ENCODE data around the gene SURF2. TPM values are rescaled to one million over a fixed set of nuclear protein-coding genes. Genes with fewer than 3 reads are reported as not detected.
"Not testable (repeated sequence)": the region's sequence is repeated elsewhere in the genome, so short reads cannot be mapped to it uniquely, and the experiment has no call there.

SURF2 gene
- total RNA-seq (10 to 100 TPM; 11.8 to 16.2 TPM), polyA plus RNA-seq (ENCODE audit: insufficient read length in 6 of 6) (10 to 100 TPM; 14.9 to 23.0 (median 16.8) TPM)
- long read RNA-seq, donor 1, transcript SURF2-201 (6 exons, 842 nt): major isoform, 12 of 18 reads
- long read RNA-seq, donor 1, partial matches to known transcripts: 6 of 18 reads
- long read RNA-seq, donor 1, other reads (novel, unspliced or antisense): 0 of 18 reads
- long read RNA-seq, donor 2, transcript SURF2-201 (6 exons, 842 nt): major isoform, 8 of 93 reads
- long read RNA-seq, donor 2, partial matches to known transcripts: 26 of 93 reads
- long read RNA-seq, donor 2, other reads (novel, unspliced or antisense): 59 of 93 reads
- long read RNA-seq, donor 3, transcript SURF2-201 (6 exons, 842 nt): major isoform, 12 of 46 reads
- long read RNA-seq, donor 3, partial matches to known transcripts: 34 of 46 reads
- long read RNA-seq, donor 3, other reads (novel, unspliced or antisense): 0 of 46 reads
- long read RNA-seq, donor 4, transcript SURF2-201 (6 exons, 842 nt): major isoform, 19 of 26 reads
- long read RNA-seq, donor 4, partial matches to known transcripts: 1 of 26 reads
- long read RNA-seq, donor 4, other reads (novel, unspliced or antisense): 6 of 26 reads
- long read RNA-seq, donor 5, transcript SURF2-201 (6 exons, 842 nt): major isoform, 7 of 62 reads
- long read RNA-seq, donor 5, partial matches to known transcripts: 55 of 62 reads
- long read RNA-seq, donor 5, other reads (novel, unspliced or antisense): 0 of 62 reads
- long read RNA-seq, donor 6, transcript SURF2-201 (6 exons, 842 nt): major isoform, 7 of 26 reads
- long read RNA-seq, donor 6, partial matches to known transcripts: 19 of 26 reads
- long read RNA-seq, donor 6, other reads (novel, unspliced or antisense): 0 of 26 reads
- long read RNA-seq, donor 7, partial matches to known transcripts: 0 of 4 reads
- long read RNA-seq, donor 7, other reads (novel, unspliced or antisense): 0 of 4 reads
- long read RNA-seq, donor 8, transcript SURF2-201 (6 exons, 842 nt): major isoform, 15 of 103 reads
- long read RNA-seq, donor 8, partial matches to known transcripts: 88 of 103 reads
- long read RNA-seq, donor 8, other reads (novel, unspliced or antisense): 0 of 103 reads
- long read RNA-seq, donor 9: 0 reads
- long read RNA-seq, donor 10, transcript SURF2-201 (6 exons, 842 nt): major isoform, 26 of 39 reads
- long read RNA-seq, donor 10, partial matches to known transcripts: 1 of 39 reads
- long read RNA-seq, donor 10, other reads (novel, unspliced or antisense): 12 of 39 reads
- long read RNA-seq, donor 11, transcript SURF2-201 (6 exons, 842 nt): major isoform, 15 of 60 reads
- long read RNA-seq, donor 11, partial matches to known transcripts: 45 of 60 reads
- long read RNA-seq, donor 11, other reads (novel, unspliced or antisense): 0 of 60 reads
- long read RNA-seq, donor 12, transcript SURF2-201 (6 exons, 842 nt): major isoform, 14 of 84 reads
- long read RNA-seq, donor 12, partial matches to known transcripts: 16 of 84 reads
- long read RNA-seq, donor 12, other reads (novel, unspliced or antisense): 54 of 84 reads

DNA sequence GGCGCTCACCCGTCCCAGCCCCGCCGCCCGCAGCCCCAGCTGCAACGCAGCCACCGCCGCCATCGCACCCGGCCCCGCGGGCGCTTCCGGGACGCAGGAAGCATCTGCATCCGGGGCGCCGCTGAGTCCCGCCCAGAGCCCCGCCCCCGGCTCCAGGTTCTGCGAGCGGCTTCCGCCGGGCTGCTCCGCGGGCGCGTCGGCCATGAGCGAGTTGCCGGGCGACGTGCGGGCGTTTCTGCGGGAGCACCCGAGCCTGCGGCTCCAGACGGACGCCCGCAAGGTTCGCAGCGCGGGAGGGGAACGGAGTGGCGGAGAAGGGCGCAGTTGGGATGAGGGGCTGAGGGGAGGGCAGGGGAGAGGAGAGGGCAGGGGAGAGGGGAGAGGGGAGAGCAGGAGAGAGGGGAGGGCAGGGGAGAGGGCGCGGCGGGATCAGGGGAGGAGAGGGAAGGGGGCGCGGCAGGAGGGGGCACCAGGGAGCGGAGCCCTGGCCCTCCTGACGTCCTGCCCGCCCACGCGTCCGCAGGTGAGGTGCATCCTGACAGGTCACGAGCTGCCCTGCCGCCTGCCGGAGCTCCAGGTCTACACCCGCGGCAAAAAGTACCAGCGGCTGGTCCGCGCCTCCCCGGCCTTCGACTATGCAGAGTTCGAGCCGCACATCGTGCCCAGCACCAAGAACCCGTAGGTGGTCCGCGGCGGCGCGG lies at the start of gene SURF2, which contains the start of gene SURF1:
TSS of gene SURF2 (plus strand) at position 160 of the 701 bp plus-strand sequence. CDS start at position 203, 43 bp downstream.
TSS of gene SURF1 (minus strand) at position 97 of the 701 bp plus-strand sequence. CDS start at position 63, 34 bp downstream.
- H3K36me3 ChIP-seq: peaks cover 0 to 48% of the 10 kb centered on the region in 2 donors
- no peaks in the 10 kb centered on the region for H3K9me3 ChIP-seq
- ATAC-seq: peak; percentile 95
- peak; percentile 73 to 99 (median 88) for DNase-seq
- H3K4me3 ChIP-seq: peak within 1 kb of the TSS; percentile 74 to 87
- TF ChIP-seq, protein P1, sequence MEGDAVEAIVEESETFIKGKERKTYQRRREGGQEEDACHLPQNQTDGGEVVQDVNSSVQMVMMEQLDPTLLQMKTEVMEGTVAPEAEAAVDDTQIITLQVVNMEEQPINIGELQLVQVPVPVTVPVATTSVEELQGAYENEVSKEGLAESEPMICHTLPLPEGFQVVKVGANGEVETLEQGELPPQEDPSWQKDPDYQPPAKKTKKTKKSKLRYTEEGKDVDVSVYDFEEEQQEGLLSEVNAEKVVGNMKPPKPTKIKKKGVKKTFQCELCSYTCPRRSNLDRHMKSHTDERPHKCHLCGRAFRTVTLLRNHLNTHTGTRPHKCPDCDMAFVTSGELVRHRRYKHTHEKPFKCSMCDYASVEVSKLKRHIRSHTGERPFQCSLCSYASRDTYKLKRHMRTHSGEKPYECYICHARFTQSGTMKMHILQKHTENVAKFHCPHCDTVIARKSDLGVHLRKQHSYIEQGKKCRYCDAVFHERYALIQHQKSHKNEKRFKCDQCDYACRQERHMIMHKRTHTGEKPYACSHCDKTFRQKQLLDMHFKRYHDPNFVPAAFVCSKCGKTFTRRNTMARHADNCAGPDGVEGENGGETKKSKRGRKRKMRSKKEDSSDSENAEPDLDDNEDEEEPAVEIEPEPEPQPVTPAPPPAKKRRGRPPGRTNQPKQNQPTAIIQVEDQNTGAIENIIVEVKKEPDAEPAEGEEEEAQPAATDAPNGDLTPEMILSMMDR (IDR thresholded peaks at IDR 0.05): no peak
- no peaks in the 10 kb centered on the region for H3K27me3 ChIP-seq
- intact Hi-C loops (cut with DNase I): no loop called here
- H3K27ac ChIP-seq: peak within 1 kb of the TSS; percentile 33 to 84
- H3K4me1 ChIP-seq: peaks cover 20 to 39% of the 10 kb centered on the region in 2 donors

DNA sequence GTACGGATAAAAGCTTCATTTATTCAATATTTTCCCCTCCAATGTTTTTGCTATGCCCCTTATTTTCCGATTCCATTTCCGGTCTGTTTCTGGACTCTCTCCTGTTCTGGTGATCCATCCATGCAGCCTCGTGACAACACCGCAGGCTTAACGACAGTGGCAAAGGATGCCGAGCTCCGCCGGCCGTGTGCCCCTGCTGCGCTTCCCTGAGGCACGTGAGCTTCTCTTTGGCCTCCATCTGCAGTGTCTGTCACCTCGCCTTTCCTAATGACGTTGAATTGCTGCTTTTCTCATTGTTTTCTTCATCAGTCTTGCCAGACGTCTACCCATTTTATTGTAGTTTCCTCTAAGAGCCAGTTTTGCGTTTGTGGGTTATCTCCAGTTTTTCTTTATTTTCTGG lies 49.0 kb upstream of the SURF2 start:
- ATAC-seq (no peak), DNase-seq (peak in 1 of 4 donors; percentile 43)
- Histone ChIP-seq H3K9me3 (no peaks in the 10 kb centered on the region), H3K27ac (no peak overlapping the region), H3K4me3 (no peak overlapping the region), H3K36me3 (no peaks in the 10 kb centered on the region), H3K27me3 (peaks cover 0 to 29% of the 10 kb centered on the region in 2 donors), H3K4me1 (no peaks in the 10 kb centered on the region)
- intact Hi-C loops (cut with DNase I): no loop called here
- TF ChIP-seq, protein P1 (IDR thresholded peaks at IDR 0.05): no peak

DNA sequence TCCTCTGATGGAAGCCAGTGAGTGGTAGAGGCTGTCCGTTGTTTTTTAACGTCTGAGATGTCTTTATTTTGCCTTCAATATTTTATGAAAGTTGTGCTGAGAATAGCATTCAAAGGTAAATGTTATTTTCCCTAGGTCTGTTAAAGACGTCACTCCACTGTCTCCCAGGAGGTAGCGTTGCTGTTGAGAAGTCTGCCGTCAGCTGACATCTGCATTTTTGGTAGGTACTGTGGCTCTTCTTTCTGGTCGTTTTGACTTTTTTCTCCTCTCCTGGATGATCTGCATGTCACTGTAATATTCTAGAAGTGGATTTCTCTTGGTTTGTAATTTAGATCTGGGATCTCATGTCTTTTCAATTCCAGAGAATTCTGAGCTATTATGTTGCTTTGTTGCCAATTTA lies 46.7 kb upstream of the SURF2 start:
- intact Hi-C loops (cut with DNase I): no loop called here
- TF ChIP-seq, protein P1 (IDR thresholded peaks at IDR 0.05): no peak
- Histone ChIP-seq H3K27me3 (peaks cover 0 to 25% of the 10 kb centered on the region in 2 donors), H3K36me3 (no peaks in the 10 kb centered on the region), H3K9me3 (no peaks in the 10 kb centered on the region), H3K27ac (no peak overlapping the region), H3K4me3 (no peak overlapping the region), H3K4me1 (no peaks in the 10 kb centered on the region)
- DNase-seq (no peak), ATAC-seq (no peak)

DNA sequence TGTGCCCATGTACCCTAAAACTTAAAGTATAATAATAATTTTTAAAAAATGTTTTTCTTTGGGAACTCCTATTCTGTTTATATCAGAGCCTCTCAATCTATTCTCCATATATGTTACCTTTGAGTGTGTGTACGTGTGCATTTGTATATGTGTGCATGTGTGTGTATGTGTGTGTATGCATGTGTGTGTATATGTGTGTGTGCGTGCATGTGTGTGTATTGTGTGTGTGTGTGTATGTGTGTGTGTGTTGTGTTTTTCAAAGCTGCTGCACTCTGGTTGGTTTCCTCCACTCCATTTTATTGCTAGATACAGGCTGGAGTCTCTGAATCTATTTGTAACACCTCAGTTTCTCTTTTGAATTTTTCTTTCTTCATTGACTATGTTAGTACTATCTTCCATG lies 40.4 kb upstream of the SURF2 start:
- Histone ChIP-seq H3K4me1 (no peaks in the 10 kb centered on the region), H3K36me3 (no peaks in the 10 kb centered on the region), H3K27me3 (no peaks in the 10 kb centered on the region), H3K4me3 (no peak overlapping the region), H3K27ac (no peak overlapping the region), H3K9me3 (no peaks in the 10 kb centered on the region)
- no peak for DNase-seq
- ATAC-seq: no peak
- TF ChIP-seq, protein P1 (IDR thresholded peaks at IDR 0.05): no peak
- intact Hi-C loops (cut with DNase I): no loop called here

DNA sequence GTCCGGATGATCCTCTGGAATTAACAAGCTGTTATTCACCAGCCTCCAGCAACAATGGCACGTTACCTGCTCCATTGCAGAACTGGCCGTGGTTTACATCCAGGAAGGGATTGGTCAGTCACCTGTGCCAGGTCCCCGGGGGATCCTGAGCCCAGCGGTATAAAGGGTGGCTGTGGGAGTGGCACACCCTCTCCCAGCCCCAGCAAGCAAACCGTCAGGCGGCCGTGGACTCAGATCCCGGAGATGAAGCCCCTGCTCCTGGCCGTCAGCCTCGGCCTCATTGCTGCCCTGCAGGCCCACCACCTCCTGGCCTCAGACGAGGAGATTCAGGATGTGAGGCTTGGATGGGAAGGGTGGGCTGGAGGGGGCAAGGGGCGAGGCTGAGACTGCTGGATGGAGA lies 38.8 kb upstream of the SURF2 start:
- ATAC-seq; H3K27me3 ChIP-seq; H3K4me3 ChIP-seq; H3K27ac ChIP-seq; H3K4me1 ChIP-seq; intact Hi-C loops (cut with DNase I); H3K9me3 ChIP-seq; H3K36me3 ChIP-seq: not testable (repeated sequence)
- peak in 1 of 4 donors; percentile 54 for DNase-seq

Measured in left lung (tissue), 14 donors.